ENCODE measurements around the gene TRMT44. TPM values are rescaled to one million over a fixed set of nuclear protein-coding genes. Genes with fewer than 3 reads are reported as not detected.
"Not testable (repeated sequence)": the region's sequence is repeated elsewhere in the genome, so short reads cannot be mapped to it uniquely, and the experiment has no call there.

The TRMT44 gene
- polyA plus RNA-seq, 1 donor: 12.0 TPM

DNA sequence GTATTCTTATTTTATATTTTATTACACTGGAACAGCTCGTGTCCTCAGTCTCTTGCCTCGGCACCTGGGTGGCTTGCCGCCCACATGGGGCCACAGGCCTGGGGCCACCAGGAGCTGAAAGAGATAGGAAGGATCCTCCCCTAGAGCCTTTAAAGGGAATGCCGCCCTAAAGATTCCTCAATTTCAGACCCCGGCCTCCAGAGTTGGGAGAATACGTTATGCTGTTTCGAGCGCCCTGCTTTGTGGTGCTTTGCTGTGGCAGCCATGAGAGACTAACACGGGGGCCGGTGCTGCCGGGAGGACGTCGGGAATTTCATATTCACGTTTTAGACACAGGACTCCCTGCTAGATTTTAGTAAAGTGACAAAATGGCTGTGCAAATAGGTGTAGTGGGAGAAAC lies 33.3 kb upstream of the TRMT44 start:
- DNase-seq (ENCODE audit: low read depth): no peak

DNA sequence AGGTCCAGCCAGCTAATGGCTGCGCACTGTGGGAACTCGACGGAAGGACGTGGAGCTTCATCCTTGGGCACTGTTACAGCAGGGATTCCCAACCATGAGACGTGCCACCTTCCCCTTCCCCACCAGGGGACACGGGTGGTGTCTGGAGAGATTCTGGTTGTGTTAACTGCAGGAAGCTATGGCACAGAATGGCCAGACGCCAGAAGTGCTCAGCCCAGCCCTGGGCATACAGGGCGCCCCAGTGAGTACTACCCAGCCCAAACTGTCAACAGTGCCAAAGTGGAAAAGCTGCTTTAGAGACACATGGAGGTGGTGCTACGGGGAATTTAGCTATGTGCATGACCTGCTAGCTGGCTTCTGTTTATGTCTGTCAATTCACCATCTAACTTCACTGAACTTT lies 32.8 kb upstream of the TRMT44 start:
- no peak for DNase-seq (ENCODE audit: low read depth)

DNA sequence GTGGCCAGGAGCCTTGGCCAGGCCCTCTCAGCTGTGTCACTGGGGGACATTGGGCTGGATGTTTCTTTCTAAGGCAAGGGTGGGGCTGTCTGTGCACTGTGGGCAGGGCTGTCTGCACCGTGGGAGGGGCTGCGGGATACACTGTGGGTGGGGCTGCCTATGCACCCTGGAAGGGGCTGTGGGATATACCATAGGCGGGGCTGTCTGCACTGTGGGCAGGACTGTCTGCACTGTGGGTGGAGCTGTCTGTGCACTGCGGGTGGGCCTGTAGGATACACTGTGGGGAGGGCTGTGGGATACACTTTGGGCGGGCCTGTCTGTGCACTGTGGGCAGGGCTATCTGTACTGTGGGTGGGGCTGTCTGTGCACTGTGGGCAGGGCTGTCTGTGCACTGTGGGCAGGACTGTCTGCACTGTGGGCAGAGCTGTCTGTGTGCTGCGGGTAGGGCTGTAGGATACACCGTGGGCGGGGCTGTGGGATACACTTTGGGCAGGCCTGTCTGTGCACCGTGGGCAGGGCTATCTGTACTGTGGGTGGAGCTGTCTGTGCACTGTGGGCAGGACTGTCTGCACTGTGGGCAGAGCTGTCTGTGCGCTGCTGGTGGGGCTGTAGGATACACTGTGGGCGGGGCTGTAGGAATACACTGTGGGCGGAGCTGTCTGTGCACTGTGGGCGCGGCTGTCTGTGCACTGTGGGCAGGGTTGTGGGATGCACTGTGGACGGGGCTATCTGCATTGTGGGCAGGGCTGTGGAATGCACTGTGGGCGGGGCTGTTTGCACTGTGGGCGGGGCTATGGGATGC lies 31.1 kb upstream of the TRMT44 start:
- DNase-seq (ENCODE audit: low read depth): no peak

DNA sequence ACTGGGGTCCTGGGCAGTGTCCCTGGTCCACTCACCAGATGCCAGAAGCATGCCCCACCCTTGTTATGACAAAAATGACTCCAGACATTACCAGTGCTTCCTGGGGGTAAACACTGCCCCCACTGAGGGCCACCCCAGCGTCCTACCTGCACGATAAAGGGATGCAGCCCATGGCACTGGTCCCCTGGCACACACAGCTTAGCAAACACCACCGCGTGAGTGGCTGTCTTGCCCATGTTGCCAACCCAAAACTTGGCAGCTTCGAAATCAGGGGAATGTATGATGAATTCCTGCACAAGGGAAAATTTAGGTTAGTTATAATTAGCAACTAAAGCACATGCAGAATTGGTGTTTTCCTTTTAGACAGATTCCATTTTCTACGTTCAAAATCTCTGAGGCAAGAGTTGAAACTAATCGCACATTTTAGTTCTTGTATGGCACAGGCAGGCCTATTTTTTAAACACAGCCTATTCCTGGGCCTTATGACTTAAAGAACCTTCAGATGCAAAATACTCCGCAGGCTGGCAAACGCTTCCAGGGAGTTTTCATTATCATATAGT lies 30.4 kb upstream of the TRMT44 start:
- no peak for DNase-seq (ENCODE audit: low read depth)

DNA sequence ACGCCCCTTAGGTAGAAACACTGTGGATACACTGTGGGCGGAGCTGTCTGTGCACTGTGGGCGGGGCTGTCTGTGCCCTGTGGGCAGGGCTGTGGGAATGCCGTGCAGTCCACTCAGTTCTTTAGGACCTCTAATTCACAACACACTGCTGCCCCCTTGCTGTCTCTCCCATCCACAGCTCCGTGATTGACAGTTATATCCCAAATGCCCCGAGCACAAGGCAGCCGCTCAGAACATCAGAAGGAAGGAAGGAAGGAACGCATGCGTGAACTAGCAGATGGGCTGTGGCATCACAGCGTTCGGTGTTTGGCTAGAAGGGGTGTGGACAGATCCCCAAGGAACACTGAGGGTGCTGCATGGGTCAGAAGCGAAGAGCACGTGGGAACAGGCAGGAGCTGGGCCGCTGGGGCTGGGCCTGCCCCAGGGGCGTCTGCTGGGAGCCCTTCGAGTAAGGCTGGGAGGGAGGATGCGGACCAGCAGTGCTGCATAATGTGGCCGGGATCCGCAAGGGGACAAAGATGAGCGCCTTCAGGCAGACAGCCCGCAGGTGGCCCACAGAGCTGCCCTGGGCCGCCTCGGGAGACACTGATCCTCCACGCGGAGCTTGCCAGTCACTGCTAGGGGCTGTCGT lies 29.8 kb upstream of the TRMT44 start:
- DNase-seq (ENCODE audit: low read depth): no peak

DNA sequence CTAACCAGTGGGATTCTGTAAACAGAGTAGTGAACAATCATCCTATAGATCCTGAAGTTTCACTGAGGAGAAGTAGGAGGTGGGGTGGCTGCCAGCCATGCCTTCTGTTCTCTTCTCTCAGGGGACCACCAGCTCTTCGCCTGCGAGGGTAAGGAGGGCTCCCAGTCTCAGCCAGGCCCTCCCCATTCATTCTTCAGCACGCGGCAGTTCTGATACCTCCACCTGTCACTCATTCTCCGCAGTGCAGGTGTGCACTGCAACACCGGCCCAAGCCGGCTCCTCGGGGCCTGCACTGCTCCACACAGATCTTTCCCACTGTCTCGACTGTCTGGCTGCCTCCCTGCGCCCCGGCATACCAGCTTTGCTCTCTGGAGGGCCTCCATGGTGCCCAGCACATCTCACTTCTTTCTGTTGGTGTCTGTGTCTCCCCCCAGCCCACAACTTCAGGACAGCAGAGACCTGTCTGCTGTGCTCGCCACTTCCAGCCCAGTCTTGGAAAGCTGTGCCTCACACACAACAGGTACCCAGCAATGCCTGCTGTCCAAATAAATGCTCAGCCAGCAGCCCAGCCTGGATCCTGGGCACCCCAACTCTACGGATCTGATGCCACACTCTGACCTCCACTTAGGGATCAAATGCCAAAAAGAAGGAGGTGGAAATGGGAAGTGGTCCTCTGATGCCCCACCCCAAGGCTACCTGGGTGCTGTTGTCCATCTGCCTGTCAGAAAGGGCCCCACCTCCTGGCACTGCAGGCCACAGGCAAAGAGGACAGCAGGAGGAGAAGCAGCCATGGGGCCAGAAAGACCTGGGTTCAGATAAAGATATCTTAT lies 29.0 kb upstream of the TRMT44 start:
- no peak for DNase-seq (ENCODE audit: low read depth)

DNA sequence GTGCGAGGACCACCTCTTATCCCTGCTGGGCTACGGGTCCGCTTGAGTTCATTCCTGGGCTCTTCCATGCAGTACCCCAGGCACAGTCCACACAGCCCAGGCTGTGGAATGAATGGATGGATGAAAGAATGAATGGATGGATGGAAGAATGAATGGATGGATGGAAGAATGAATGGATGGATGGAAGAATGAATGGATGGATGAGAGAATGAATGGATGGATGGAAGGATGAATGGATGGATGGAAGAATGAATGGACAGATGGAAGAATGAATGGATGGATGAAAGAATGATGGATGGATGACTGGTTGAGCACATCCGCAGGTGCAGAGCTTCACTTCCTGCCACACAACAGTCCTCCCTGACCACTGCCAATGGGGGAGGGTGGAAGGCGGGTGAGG lies 28.3 kb upstream of the TRMT44 start:
- DNase-seq (ENCODE audit: low read depth): no peak

DNA sequence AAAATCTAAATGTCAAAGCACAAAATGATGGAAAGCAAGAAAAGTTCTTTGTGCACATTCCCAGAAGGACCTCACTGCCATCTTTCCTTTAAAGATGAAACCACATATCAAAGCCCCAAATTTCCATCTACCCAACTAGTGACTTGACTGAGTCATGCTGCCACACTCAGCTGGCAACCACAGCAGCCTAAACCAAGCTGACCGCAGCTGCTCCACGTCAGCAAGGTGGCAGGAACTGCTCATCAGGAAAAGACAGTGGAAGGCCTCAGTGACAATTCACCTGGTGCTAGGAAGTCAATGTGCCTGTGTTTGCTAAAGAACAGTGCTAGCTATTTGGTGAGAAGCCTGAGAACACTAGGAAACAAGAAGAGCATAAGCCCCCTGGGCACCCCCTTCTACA lies 26.2 kb upstream of the TRMT44 start:
- DNase-seq (ENCODE audit: low read depth): no peak

DNA sequence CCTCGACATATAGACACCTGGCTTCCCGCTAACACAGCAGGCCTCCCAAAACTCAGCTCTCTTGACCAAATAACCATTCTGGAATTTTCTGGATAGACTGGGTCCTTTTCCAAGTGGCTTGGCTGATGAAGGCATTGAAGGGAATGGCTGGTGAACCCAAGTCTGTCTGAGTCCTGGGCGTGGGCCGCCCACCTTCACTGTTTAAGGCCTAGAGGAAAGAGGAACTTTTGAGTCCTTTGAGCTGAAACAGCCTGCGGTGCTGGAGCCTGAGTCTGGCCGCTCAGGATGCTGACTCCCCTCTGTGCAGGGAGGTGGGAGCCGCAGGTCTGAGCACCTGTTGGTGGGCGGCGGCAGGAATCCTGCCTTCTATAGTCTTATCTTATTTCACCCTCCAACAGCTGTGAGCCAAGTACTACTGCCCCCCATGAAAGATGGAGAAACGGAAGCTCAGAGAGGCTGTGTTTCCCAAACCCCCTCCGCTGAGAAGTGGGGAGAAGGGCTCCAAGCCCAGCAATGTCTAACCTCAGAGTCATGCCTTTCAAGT lies 23.4 kb upstream of the TRMT44 start:
- no peak for DNase-seq (ENCODE audit: low read depth)

DNA sequence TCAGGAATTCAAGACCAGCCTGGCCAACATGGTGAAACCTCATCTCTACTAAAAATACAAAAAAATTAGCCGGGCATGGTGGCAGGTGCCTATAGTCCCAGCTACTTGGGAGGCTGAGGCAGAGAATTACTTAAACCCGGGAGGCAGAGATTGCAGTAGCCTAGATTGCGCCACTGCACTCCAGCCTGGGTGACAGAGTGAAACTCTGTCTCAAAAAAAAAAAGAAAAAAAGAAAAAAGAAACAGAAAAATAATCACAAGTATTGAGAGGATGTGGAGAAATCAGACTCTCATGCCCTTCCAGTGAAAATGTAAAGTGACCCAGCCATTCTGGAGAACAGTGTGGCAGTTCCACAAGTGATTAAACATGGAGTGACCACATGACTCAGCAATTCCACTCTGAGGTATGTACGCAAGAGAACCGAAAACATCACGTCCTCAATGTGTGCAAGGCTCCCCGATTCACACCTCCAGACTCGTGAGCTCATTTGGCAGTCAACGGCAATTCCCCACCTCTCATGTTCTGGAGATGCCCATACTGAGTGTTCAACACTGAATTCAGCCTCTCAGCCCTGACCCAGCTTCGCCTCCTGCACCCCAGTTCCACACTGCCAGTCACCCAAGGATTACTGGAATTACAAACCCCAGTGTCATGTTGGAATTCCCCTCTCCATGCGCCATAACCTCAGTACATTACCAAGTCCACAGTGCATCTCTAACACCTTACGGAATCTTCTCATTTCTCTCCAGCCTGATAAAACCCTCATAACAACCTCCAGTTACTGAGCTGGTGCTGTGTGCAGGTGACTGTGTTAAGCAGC lies 21.1 kb upstream of the TRMT44 start:
- DNase-seq (ENCODE audit: low read depth): no peak

DNA sequence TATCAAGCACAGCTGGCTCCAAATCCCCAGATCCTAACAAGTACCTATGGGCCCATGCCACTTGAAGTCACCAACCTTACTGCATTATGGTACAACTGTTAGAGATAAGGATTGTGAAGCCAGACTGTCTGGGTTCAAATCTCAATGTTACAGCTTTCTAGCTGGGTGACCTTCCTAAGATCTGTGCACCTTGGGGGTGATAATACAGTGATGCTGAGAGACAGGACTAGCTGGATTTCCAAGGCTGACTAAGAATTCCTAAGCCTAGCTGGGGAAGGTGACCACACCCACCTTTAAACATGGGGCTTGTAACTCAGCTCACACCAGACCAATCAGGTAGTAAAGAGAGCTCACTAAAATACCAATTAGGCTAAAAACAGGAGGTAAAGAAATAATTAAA lies 20.4 kb upstream of the TRMT44 start:
- DNase-seq (ENCODE audit: low read depth): not testable (repeated sequence)

DNA sequence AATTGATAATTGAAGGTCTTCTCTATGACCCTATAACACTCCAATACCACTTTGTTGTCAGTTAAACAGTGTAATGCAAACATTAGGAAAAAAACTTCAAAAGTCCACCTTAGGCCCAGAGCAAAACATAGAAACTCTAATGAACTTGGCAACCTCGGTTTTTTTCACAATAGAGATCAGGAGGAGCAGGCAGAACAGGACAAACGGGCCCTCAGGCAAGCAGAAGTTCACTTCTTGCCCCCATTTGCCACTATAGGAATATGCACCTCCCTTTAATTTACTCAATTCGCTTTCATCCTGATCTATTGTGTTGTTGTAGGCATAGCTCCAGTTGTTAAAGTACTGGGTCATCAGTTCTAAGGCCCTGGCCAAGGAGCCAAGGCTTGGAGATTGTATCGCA lies 18.2 kb upstream of the TRMT44 start:
- DNase-seq (ENCODE audit: low read depth): no peak

DNA sequence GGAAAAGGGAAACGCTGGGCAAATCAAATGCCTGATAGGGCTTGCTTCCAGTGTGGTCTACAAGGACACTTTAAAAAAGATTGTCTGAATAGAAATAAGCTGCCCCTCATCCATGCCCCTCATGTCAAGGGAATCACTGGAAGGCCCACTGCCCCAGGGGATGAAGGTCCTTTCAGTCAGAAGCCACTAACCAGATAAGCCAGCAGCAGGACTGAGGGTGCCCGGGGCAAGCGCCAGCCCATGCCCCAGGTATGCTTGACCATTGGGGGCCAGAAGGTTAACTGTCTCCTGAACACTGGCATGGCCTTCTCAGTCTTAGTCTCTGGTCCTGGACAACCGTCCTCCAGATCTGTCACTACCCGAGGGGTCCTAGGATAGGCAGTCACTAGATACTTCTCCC lies 17.8 kb upstream of the TRMT44 start:
- no peak for DNase-seq (ENCODE audit: low read depth)

DNA sequence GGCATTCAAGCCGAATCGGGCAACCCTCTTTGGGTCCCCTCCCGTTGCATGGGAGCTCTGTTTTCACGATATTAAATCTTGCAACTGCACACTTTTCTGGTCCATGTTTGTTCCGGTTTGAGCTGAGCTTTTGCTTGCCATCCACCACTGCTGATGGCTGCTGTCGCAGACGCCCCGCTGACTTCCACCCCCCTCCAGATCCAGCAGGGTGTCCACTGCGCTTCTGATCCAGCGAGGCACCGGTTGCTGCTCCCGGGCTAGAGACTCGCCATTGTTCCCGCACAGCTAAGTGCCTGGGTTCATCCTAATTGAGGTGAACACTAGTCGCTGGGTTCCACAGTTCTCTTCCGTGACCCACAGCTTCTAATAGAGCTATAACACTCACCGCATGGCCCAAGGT lies 13.3 kb upstream of the TRMT44 start:
- DNase-seq (ENCODE audit: low read depth): no peak

DNA sequence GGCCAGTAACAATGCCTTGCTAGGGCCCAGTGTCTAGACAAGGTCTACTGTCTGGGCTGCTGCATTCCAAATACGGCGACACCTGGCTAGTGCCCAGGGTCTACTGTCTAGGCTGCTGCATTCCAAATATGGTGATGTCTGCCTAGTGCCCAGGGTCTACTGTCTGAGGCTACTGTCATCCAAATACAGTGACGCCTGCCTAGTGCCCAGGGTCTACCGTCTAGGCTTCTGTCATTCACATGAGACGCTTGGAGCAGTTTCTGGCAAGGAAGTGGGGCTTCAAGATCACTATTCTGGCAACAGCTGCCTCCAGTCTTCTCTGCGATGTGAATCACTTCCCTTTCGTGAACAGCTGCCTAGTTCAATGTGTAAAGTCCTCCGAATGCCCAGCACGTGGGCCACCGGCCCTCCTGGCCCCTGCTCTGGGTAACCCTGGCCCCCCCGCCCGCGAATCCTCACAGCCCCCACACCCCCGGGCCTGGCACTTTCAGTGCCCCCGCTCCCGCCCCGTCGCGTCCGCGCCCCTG lies 12.8 kb upstream of the TRMT44 start:
- no peak for DNase-seq (ENCODE audit: low read depth)

DNA sequence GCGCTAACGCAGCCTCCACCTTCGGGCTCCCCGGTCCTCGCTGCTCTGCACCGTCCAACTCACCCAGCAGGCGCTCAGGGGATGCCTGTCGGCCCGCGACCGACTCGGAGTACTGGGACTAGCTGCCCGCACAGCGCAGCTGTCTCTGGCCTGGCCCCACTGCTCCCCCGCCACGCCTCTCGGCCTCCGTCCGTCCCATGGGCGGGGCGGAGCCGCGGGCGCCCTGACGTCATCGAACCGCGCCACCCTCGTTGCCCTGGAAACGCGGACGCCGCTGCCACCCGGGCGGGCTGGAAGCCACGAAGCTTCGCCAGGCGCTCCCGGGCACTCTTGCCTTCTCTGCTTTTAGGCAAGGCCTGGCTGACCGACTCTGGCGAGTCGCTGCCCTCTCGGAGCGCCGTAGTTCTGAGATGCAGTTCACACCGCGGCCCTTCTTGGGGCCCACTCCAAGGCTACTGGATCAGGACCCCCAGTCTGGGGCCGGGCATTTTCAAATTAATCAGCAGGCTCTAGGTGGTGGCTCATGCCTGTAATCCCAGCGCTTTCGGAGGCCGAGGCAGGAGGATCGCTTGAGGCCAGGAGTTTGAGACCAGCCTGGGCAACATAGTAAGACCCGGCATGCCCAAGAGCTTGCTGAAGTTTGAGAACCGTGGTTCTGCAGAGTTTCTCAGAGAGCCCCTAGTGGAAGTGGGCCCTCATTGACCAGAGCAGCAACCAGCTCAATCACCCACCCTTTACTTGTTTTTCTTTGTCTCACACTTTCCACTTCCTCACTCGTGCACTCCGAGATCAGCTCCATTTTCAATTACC lies 12.1 kb upstream of the TRMT44 start:
- DNase-seq (ENCODE audit: low read depth): no peak

DNA sequence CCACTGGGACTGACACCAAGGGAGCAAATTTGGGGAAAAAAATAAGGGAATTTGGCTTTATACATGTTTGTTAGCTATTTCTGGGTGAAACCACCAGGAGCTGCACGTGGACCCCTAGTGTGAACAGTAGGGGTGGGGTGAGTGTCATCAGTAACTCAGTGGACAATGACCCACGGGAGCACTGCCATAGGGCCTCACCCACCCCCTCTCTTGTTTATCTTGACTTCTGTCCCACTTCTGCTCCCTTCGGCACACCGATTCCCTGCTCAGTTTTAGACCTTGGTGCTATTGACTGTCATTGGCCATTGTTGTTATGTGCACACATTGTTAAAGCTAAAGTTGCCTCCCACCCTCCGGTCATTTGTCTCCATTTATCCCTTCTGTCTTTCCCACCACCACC lies 9.0 kb upstream of the TRMT44 start:
- no peak for DNase-seq (ENCODE audit: low read depth)

DNA sequence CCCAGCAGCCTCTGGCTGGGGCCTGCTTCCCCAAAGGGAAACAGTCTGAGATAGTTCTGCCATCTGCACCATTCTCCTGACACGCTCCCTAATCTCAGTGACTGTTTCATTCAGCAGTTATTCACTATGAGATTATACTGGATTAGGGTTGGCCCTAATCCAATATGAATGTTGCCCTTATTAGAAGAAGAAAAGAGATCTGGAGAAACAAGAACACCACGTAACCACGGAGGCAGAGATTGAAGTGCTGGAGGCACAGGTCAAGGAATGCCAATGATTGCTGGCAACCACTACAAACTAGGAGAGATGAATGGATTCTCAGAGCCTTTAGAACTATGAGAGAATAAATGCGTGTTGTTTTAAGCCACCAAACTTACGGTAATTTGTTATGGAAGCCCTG lies 7.4 kb upstream of the TRMT44 start:
- no peak for DNase-seq (ENCODE audit: low read depth)

DNA sequence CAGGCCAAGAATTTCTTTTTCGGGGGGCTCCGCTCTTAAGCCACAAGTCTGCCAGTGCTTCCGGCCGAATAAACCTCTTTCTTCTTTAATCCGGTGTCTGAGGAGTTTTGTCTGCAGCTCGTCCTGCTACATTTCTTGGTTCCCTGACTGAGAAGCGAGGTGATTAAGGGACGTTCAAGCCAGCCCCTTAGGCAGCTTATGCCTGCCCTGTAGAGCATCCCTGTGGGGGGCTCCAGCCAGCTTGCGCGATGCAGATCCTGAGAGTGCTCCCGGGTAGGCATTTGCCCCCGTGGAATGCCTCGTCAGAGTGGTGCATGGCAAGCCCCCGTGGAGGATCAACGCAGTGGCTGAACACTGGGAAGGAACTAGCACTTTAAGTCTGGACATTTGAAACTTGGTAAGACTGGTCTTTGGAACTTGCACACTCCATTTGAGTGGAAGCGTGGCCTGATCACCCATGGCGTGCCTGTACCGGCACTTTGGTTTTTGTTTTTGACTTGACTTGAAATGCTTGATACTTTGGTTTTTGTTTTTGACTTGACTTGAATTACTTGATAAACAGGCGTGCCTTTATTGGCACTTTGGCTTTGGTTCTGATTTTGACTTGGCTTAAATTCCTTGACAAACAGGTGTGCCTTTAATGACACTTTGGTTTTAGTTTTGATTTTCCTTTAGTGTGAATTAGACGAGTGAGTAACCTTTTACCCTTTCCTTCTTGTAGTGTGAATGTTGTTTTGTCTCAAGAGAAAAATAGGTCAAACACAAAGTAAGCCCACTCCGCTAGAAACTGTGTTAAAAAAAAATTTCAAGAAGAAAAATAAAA lies 6.1 kb upstream of the TRMT44 start:
- DNase-seq (ENCODE audit: low read depth): no peak
